HFFc6 (cell line): ENCODE measurements around the gene EBF3. TPM values are rescaled to one million over a fixed set of nuclear protein-coding genes. Genes with fewer than 3 reads are reported as not detected.
A peak's percentile ranks its signal among the peaks of the same experiment; 100 is the strongest.

ENCODE experiments used
- DNase-seq: peaks from one replicate; pipeline ENCODE4 v3.0.0-alpha.2; 2018
- H3K27ac Mint-ChIP-seq: 2 replicates; pipeline ENCODE4 v1.8.0; 2020; ENCODE audit warnings: mild to moderate bottlenecking, mixed read lengths
- H3K27me3 Mint-ChIP-seq: 2 replicates; pipeline ENCODE4 v1.8.0; 2021; ENCODE audit warnings: mild to moderate bottlenecking, moderate library complexity, mixed read lengths; ENCODE audit not compliant: insufficient read depth
- H3K36me3 Mint-ChIP-seq: 2 replicates; pipeline ENCODE4 v1.8.0; 2021; ENCODE audit warnings: low read depth, mixed read lengths
- H3K4me1 Mint-ChIP-seq: 2 replicates; pipeline ENCODE4 v1.8.0; 2020; ENCODE audit warnings: low read depth, mixed read lengths
- H3K4me3 Mint-ChIP-seq: 2 replicates; pipeline ENCODE4 v1.8.0; 2020; ENCODE audit warnings: mild to moderate bottlenecking, moderate library complexity, mixed read lengths
- H3K9me3 Mint-ChIP-seq: 2 replicates; pipeline ENCODE4 v1.8.0; 2020; ENCODE audit warnings: mild to moderate bottlenecking, mixed read lengths
- long read RNA-seq: library from polyadenylated mRNA; unstranded; transcript quantifications from one replicate; pipeline ENCODE4 v2.0.0, GENCODE V29; 2019
- total RNA-seq, 6 experiments: library from RNA; stranded (reverse); fragmentation: NEBNext Ultra II Directional; extraction: Animal tissue kit (Norgen Biotek cat#: 25700); gene quantifications; 2 replicates in 1 of 6; 3 replicates in 5 of 6; pipeline ENCODE4 v1.2.3, GENCODE V29; 2021
- TF ChIP-seq, protein P1 (sequence below): fragments of 200-600 bp; sonication (generic); IDR thresholded peaks from 2 replicates; pipeline ENCODE4 v1.5.0; 2021; ENCODE audit warnings: antibody characterized with exemption, mild to moderate bottlenecking

The EBF3 gene
- total RNA-seq: under 1 TPM in 4 of 6 experiments, not detected in 2; 0.14 to 0.39 (median 0.21) TPM
- long read RNA-seq: 0 reads

GRCh38 chr10:129963641-129964501 is at the start of gene EBF3:
TSS of gene EBF3 (minus strand) at chr10:129964274. CDS start at chr10:129963768, 506 bp downstream.
- peak within 1 kb of the TSS; percentile 80 for H3K4me3 Mint-ChIP-seq
- peaks cover 6% of the 10 kb centered on the region for H3K4me1 Mint-ChIP-seq
- peaks cover 53% of the 10 kb centered on the region for H3K27me3 Mint-ChIP-seq
- H3K27ac Mint-ChIP-seq: no peak within 1 kb of the TSS
- H3K9me3 Mint-ChIP-seq: peaks cover 5% of the 10 kb centered on the region; the same call in 1 of the 2 replicates
- DNase-seq: peak; percentile 2
- H3K36me3 Mint-ChIP-seq: no peaks in the 10 kb centered on the region
- TF ChIP-seq, protein P1, sequence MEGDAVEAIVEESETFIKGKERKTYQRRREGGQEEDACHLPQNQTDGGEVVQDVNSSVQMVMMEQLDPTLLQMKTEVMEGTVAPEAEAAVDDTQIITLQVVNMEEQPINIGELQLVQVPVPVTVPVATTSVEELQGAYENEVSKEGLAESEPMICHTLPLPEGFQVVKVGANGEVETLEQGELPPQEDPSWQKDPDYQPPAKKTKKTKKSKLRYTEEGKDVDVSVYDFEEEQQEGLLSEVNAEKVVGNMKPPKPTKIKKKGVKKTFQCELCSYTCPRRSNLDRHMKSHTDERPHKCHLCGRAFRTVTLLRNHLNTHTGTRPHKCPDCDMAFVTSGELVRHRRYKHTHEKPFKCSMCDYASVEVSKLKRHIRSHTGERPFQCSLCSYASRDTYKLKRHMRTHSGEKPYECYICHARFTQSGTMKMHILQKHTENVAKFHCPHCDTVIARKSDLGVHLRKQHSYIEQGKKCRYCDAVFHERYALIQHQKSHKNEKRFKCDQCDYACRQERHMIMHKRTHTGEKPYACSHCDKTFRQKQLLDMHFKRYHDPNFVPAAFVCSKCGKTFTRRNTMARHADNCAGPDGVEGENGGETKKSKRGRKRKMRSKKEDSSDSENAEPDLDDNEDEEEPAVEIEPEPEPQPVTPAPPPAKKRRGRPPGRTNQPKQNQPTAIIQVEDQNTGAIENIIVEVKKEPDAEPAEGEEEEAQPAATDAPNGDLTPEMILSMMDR: no peak

DNA sequence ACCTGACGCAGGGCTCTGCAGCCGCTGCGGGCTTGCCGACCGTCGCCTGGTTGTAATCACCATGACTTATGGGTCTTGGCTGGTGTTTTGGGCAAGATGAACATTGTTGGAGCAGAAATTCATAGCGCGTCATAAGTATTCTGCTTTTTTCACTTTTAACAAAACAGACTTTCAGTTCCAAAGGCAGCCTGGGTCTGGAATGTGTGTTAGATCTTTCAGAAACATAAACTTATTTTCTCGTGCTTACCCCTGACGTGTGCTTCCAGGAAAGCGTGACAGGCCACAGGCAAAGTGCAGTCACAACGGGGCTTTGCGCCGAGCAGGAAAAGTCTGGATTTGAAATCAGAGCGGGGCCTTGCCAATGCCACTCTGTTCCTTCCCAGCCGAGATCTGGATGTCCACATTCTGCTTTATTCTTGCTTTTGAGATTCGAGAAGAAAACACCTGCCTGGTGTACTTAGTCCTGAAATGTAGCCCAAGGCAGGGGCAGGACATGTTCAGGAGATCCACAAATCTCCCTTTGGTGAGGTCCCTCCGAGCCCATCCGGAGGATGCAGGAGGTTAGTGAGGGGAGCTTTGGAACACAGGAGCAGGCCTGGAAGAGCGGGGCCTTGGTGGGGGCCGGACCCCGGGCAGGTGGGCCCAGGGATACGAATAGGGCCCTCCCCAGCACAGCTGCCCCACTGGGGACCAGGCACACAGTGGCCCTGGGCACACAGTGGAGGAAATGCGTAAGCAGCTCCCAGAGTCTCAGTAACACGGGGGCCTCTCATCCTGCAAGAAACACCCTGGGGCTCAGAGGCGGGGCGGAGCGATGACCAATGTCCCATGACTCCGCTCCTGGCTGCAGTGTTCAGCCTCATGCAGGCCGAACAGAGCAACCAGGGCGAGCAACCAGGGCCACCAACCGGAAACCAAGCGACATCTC is 49.5 kb upstream of the EBF3 start:
- H3K36me3 Mint-ChIP-seq: no peaks in the 10 kb centered on the region
- peaks cover 20% of the 10 kb centered on the region for H3K4me1 Mint-ChIP-seq
- peak; percentile 58 for DNase-seq
- H3K9me3 Mint-ChIP-seq: no peaks in the 10 kb centered on the region
- TF ChIP-seq, protein P1: no peak
- no peak overlapping the region for H3K4me3 Mint-ChIP-seq
- H3K27me3 Mint-ChIP-seq: no peaks in the 10 kb centered on the region
- peak overlapping the region; percentile 82; the same call in 1 of the 2 replicates for H3K27ac Mint-ChIP-seq

- no peaks in the 10 kb centered on the region for H3K36me3 Mint-ChIP-seq
- peaks cover 5% of the 10 kb centered on the region for H3K27me3 Mint-ChIP-seq
- TF ChIP-seq, protein P1: no peak
- H3K4me1 Mint-ChIP-seq: peaks cover 13% of the 10 kb centered on the region
- peaks cover 4% of the 10 kb centered on the region; the same call in 1 of the 2 replicates for H3K9me3 Mint-ChIP-seq
- DNase-seq: no peak
- H3K4me3 Mint-ChIP-seq: no peak overlapping the region
- no peak overlapping the region for H3K27ac Mint-ChIP-seq
Observed at GRCh38 chr10:130012129-130012528, 48.1 kb upstream of the EBF3 start.

- DNase-seq: no peak
- TF ChIP-seq, protein P1: no peak
- H3K36me3 Mint-ChIP-seq: no peaks in the 10 kb centered on the region
- H3K27me3 Mint-ChIP-seq: peaks cover 5% of the 10 kb centered on the region
- peaks cover 13% of the 10 kb centered on the region for H3K4me1 Mint-ChIP-seq
- no peak overlapping the region for H3K4me3 Mint-ChIP-seq
- no peak overlapping the region for H3K27ac Mint-ChIP-seq
- H3K9me3 Mint-ChIP-seq: peaks cover 10% of the 10 kb centered on the region
Observed at GRCh38 chr10:130010653-130011052, 46.6 kb upstream of the EBF3 start.

GRCh38 chr10:130009228-130009627 is 45.2 kb upstream of the EBF3 start:
- H3K4me1 Mint-ChIP-seq: peaks cover 16% of the 10 kb centered on the region
- peaks cover 4% of the 10 kb centered on the region; the same call in 1 of the 2 replicates for H3K36me3 Mint-ChIP-seq
- TF ChIP-seq, protein P1: no peak
- no peak for DNase-seq
- H3K9me3 Mint-ChIP-seq: peaks cover 14% of the 10 kb centered on the region
- H3K27me3 Mint-ChIP-seq: peaks cover 5% of the 10 kb centered on the region
- no peak overlapping the region for H3K27ac Mint-ChIP-seq
- H3K4me3 Mint-ChIP-seq: no peak overlapping the region
